K562 (cell line): ENCODE results near the gene ECT2. TPM values are rescaled to one million over a fixed set of nuclear protein-coding genes. Genes with fewer than 3 reads are reported as not detected.
A peak's percentile ranks its signal among the peaks of the same experiment; 100 is the strongest.

Experiments used
- CEBPG ChIP-seq, 3 experiments: fragments of 200-800 bp in 1 of 3; sonication (Bioruptor generic) in 1 of 3; sonication (generic) in 1 of 3; formaldehyde crosslinking in 1 of 3; IDR thresholded peaks in 2 of 3; conservative IDR thresholded peaks in 1 of 3; 2 replicates each; pipeline versions ENCODE4 v1.6.1 to v1.8.0; 2016 to 2022; ENCODE audit warnings: missing compliant biosample characterization in 2 of 3, missing genetic modification characterization in 2 of 3, mild to moderate bottlenecking in 1 of 3, missing genetic modification reagents in 1 of 3
- CHD1 ChIP-seq: fragments of 200-600 bp; sonication (generic); IDR thresholded peaks from one replicate; pipeline ENCODE4 v1.6.1; 2012; ENCODE audit warnings: mild to moderate bottlenecking, moderate library complexity, low read length, inconsistent platforms
- CXXC5 ChIP-seq: fragments of 250-450 bp; sonication (Bioruptor Pico); IDR thresholded peaks from 2 replicates; pipeline ENCODE4 v1.8.0; 2022; ENCODE audit warnings: inconsistent platforms, mild to moderate bottlenecking, moderate library complexity
- EGR1 ChIP-seq: fragments of 450-650 bp; conservative IDR thresholded peaks from 2 replicates; pipeline ENCODE4 v1.6.1; 2017; ENCODE audit warnings: mild to moderate bottlenecking
- ERF ChIP-seq: fragments of 450-650 bp; formaldehyde crosslinking; IDR thresholded peaks from 2 replicates; pipeline ENCODE4 v1.4.0; 2020; ENCODE audit warnings: mild to moderate bottlenecking, mixed read lengths
- HEY1 ChIP-seq: fragments of 250-450 bp; sonication (Bioruptor Pico); IDR thresholded peaks from 2 replicates; pipeline ENCODE4 v1.5.0; 2020; ENCODE audit warnings: mild to moderate bottlenecking, moderate library complexity, borderline replicate concordance
- HIVEP1 ChIP-seq: fragments of 250-450 bp; sonication (Bioruptor Pico); IDR thresholded peaks from 2 replicates; pipeline ENCODE4 v1.4.0; 2020; ENCODE audit warnings: mild to moderate bottlenecking
- MEIS2 ChIP-seq: fragments of 450-650 bp; IDR thresholded peaks from 2 replicates; pipeline ENCODE4 v1.6.1; 2014; ENCODE audit warnings: mild to moderate bottlenecking; ENCODE audit not compliant: partially characterized antibody
- RBM22 ChIP-seq: fragments of 200-400 bp; formaldehyde crosslinking; IDR thresholded peaks from 2 replicates; pipeline ENCODE4 v1.6.1; 2018; ENCODE audit warnings: low read length, low read depth; ENCODE audit not compliant: poor library complexity, severe bottlenecking
- SIX5 ChIP-seq, 2 experiments: IDR thresholded peaks; 2 replicates each; pipeline ENCODE4 v1.6.1; 2011; ENCODE audit warnings: low read length in 2 of 2, borderline replicate concordance in 1 of 2, low read depth in 1 of 2, mild to moderate bottlenecking in 1 of 2, moderate library complexity in 1 of 2; ENCODE audit not compliant: insufficient read depth in 1 of 2
- TEAD2 ChIP-seq: fragments of 450-650 bp; IDR thresholded peaks from 2 replicates; pipeline ENCODE4 v1.6.1; 2016; ENCODE audit warnings: missing genetic modification characterization, control low read depth, missing compliant biosample characterization
- TEAD4 ChIP-seq, 2 experiments: sonication (generic) in 1 of 2; formaldehyde crosslinking in 1 of 2; IDR thresholded peaks; 2 replicates each; pipeline versions ENCODE4 v1.6.1 to v1.8.0; 2012 to 2022; ENCODE audit warnings: borderline replicate concordance in 1 of 2, inconsistent platforms in 1 of 2, low read length in 1 of 2, mild to moderate bottlenecking in 1 of 2, missing genetic modification reagents in 1 of 2
- TRIM28 ChIP-seq: fragments of 450-650 bp; IDR thresholded peaks from 2 replicates; pipeline ENCODE4 v1.6.1; 2017
- ZBED1 ChIP-seq: IDR thresholded peaks from 2 replicates; pipeline ENCODE4 v1.6.1; 2014
- ZNF133 ChIP-seq: fragments of 250-450 bp; sonication (Bioruptor Pico); IDR thresholded peaks from 2 replicates; pipeline ENCODE4 v1.4.0; 2020; ENCODE audit warnings: mild to moderate bottlenecking
- ZNF551 ChIP-seq: fragments of 250-450 bp; sonication (Bioruptor Pico); IDR thresholded peaks from 2 replicates; pipeline ENCODE4 v1.5.0; 2021; ENCODE audit warnings: mild to moderate bottlenecking, moderate library complexity
- polyA plus RNA-seq, 8 experiments: library from polyadenylated mRNA; depleted of rRNA in 4 of 8; stranded (reverse) in 5 of 8; unstranded in 3 of 8; fragments of >200 nt; fragmentation: Nextera tagmentation in 2 of 8; fragmentation: Illumina TruSeq in 1 of 8; extraction: Ambion mirVana in 2 of 8; extraction: Trizol in 1 of 8; gene quantifications; 2 replicates each; pipeline versions ENCODE4 v1.2.1 to v1.2.3, GENCODE V29; 2011 to 2014; ENCODE audit warnings: inconsistent platforms in 1 of 8, missing spikeins in 1 of 8
- total RNA-seq, 7 experiments: library from RNA; depleted of rRNA in 6 of 7; stranded (reverse); fragments of >200 nt in 6 of 7; fragmentation: Illumina TruSeq in 2 of 7; extraction: Trizol in 2 of 7; gene quantifications; 2 replicates each; pipeline versions ENCODE4 v1.2.1 to v1.2.3, GENCODE V29; 2011 to 2021; ENCODE audit warnings: low replicate concordance in 1 of 7
- TF ChIP-seq, protein P1 (sequence below): fragments of 250-450 bp; sonication (Bioruptor Pico); IDR thresholded peaks from 2 replicates; pipeline ENCODE4 v1.5.0; 2020; ENCODE audit warnings: mild to moderate bottlenecking, borderline replicate concordance
- TF ChIP-seq, protein P2 (sequence below): fragments of 200-800 bp; sonication (Bioruptor generic); IDR thresholded peaks from 2 replicates; pipeline ENCODE4 v1.6.1; 2016; ENCODE audit warnings: missing genetic modification characterization, missing compliant biosample characterization
- TF ChIP-seq, protein P3 (sequence below): sonication (generic); IDR thresholded peaks from 2 replicates; pipeline ENCODE4 v1.6.1; 2016

Gene ECT2
- total and polyA plus RNA-seq, 9 of the 15 experiments (the other 6 are each of a cell fraction or from before 2014, with no cell fraction given) = 19.0 to 53.0 (median 36.5) TPM

DNA sequence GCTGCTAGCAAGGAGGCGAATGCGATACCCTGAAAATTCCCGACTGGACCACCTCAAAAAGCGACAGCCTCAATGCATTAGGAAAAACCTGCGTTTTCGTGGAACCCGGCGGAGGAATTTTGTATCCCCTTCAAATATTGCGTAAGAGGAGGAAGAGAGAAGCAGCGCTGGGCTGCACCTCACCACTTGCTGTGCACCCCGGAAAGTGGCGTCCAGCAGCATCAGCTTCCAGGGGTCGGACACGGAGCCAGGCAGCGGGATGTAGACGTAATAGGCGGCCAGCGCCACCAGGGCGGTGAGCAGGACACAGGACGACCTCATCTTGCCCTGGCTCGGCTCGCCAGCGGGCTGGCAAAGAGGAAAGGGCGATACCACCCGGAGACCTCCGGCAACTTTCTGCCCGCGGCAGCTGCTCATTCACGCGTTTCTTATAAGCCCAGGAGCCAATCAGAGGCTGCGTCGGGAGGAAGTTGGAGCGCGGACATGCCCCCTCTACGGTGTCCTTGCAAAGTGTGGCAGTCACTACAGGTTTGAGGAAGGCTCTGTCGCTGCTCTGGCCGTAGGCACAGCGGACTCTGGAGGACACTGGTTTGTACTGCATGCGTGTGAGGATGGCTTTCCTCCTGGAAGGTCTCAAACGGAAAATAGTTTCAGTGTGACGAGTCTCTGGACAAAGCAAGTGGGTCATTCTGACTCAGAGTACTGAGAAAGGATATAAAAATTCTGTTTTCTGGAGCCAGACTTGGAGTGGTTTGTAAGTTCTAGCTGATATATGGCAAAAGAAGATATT, 39.7 kb upstream of the ECT2 start, which contains the start of gene NCEH1 (continued):
- TF ChIP-seq TEAD4 (IDR thresholded peaks at IDR 0.05; ENCODE audit: low read length) = 0 out of 2 replicates have a peak, but pooled peaks have one; percentile 12
- no peak for TF ChIP-seq TEAD4 (CRISPR knock-in tag; IDR thresholded peaks at IDR 0.05; ENCODE audit: borderline replicate concordance)
- TF ChIP-seq CXXC5 (CRISPR knock-in tag) = peak; percentile 77
- TF ChIP-seq, protein P1, sequence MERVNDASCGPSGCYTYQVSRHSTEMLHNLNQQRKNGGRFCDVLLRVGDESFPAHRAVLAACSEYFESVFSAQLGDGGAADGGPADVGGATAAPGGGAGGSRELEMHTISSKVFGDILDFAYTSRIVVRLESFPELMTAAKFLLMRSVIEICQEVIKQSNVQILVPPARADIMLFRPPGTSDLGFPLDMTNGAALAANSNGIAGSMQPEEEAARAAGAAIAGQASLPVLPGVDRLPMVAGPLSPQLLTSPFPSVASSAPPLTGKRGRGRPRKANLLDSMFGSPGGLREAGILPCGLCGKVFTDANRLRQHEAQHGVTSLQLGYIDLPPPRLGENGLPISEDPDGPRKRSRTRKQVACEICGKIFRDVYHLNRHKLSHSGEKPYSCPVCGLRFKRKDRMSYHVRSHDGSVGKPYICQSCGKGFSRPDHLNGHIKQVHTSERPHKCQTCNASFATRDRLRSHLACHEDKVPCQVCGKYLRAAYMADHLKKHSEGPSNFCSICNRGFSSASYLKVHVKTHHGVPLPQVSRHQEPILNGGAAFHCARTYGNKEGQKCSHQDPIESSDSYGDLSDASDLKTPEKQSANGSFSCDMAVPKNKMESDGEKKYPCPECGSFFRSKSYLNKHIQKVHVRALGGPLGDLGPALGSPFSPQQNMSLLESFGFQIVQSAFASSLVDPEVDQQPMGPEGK (CRISPR knock-in tag) = no peak
- TF ChIP-seq, protein P2, sequence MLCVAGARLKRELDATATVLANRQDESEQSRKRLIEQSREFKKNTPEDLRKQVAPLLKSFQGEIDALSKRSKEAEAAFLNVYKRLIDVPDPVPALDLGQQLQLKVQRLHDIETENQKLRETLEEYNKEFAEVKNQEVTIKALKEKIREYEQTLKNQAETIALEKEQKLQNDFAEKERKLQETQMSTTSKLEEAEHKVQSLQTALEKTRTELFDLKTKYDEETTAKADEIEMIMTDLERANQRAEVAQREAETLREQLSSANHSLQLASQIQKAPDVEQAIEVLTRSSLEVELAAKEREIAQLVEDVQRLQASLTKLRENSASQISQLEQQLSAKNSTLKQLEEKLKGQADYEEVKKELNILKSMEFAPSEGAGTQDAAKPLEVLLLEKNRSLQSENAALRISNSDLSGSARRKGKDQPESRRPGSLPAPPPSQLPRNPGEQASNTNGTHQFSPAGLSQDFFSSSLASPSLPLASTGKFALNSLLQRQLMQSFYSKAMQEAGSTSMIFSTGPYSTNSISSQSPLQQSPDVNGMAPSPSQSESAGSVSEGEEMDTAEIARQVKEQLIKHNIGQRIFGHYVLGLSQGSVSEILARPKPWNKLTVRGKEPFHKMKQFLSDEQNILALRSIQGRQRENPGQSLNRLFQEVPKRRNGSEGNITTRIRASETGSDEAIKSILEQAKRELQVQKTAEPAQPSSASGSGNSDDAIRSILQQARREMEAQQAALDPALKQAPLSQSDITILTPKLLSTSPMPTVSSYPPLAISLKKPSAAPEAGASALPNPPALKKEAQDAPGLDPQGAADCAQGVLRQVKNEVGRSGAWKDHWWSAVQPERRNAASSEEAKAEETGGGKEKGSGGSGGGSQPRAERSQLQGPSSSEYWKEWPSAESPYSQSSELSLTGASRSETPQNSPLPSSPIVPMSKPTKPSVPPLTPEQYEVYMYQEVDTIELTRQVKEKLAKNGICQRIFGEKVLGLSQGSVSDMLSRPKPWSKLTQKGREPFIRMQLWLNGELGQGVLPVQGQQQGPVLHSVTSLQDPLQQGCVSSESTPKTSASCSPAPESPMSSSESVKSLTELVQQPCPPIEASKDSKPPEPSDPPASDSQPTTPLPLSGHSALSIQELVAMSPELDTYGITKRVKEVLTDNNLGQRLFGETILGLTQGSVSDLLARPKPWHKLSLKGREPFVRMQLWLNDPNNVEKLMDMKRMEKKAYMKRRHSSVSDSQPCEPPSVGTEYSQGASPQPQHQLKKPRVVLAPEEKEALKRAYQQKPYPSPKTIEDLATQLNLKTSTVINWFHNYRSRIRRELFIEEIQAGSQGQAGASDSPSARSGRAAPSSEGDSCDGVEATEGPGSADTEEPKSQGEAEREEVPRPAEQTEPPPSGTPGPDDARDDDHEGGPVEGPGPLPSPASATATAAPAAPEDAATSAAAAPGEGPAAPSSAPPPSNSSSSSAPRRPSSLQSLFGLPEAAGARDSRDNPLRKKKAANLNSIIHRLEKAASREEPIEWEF (CRISPR knock-in tag) = no peak
- peak; percentile 86; the same call in 1 of the 2 replicates for TF ChIP-seq ERF
- TF ChIP-seq HEY1 = no peak
- TF ChIP-seq SIX5 (IDR thresholded peaks at IDR 0.05; ENCODE audit: borderline replicate concordance in 1 of 2, insufficient read depth in 1 of 2, low read depth in 1 of 2, low read length in 2 of 2) = no peak
- no peak for TF ChIP-seq ZNF551 (CRISPR knock-in tag)
- TF ChIP-seq RBM22 = no peak
- no peak for TF ChIP-seq ZBED1
- peak; percentile 78; the same call in 1 of the 2 replicates for TF ChIP-seq CEBPG (CRISPR knock-in tag; IDR thresholded peaks at IDR 0.05)
- peak; percentile 91 to 98 for TF ChIP-seq CEBPG (tag; conservative IDR thresholded peaks at IDR 0.05 in 1 of 2, IDR thresholded peaks at IDR 0.05 in 1 of 2)
- TF ChIP-seq MEIS2 = peak; percentile 38
- TF ChIP-seq HIVEP1 (CRISPR knock-in tag) = 0 out of 2 replicates have a peak, but pooled peaks have one; percentile 24
- TF ChIP-seq, protein P3, sequence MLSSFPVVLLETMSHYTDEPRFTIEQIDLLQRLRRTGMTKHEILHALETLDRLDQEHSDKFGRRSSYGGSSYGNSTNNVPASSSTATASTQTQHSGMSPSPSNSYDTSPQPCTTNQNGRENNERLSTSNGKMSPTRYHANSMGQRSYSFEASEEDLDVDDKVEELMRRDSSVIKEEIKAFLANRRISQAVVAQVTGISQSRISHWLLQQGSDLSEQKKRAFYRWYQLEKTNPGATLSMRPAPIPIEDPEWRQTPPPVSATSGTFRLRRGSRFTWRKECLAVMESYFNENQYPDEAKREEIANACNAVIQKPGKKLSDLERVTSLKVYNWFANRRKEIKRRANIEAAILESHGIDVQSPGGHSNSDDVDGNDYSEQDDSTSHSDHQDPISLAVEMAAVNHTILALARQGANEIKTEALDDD = no peak
- no peak for TF ChIP-seq TEAD2 (tag)
- no peak for TF ChIP-seq TRIM28
- no peak for TF ChIP-seq ZNF133 (CRISPR knock-in tag)
- TF ChIP-seq EGR1 = no peak
- no peak for TF ChIP-seq CHD1
